GM19463 (cell line): ENCODE measurements around the gene NEDD4L.

Source experiments
- ATAC-seq: cut with Tn5 transposase; IDR thresholded peaks from one replicate; pipeline ENCODE4 v1.9.1; 2021; ENCODE audit warnings: mild to moderate bottlenecking, moderate library complexity; ENCODE audit not compliant: unreplicated experiment

Gene NEDD4L

GRCh38 chr18:58336605-58337004, 292.6 kb downstream of the NEDD4L start:
- ATAC-seq = no peak

GRCh38 chr18:58337285-58337684, 293.3 kb downstream of the NEDD4L start:
- ATAC-seq = no peak

- ATAC-seq = no peak
These were observed 293.7 kb downstream of the NEDD4L start for GRCh38 chr18:58337686-58338085.

- ATAC-seq = no peak
These were observed 294.1 kb downstream of the NEDD4L start for GRCh38 chr18:58338141-58338540.

GRCh38 chr18:58338961-58339592, 295.1 kb downstream of the NEDD4L start:
- no peak for ATAC-seq

- ATAC-seq = no peak
These were observed 295.9 kb downstream of the NEDD4L start for GRCh38 chr18:58339890-58340289.

GRCh38 chr18:58341916-58342315, 297.9 kb downstream of the NEDD4L start:
- no peak for ATAC-seq

- ATAC-seq = no peak
These were observed 300.1 kb downstream of the NEDD4L start for GRCh38 chr18:58344080-58344670.

- ATAC-seq = no peak
These were observed 300.9 kb downstream of the NEDD4L start for GRCh38 chr18:58344861-58345463.

GRCh38 chr18:58345875-58346274, 301.8 kb downstream of the NEDD4L start:
- ATAC-seq = no peak

- no peak for ATAC-seq
These were observed 303.1 kb downstream of the NEDD4L start for GRCh38 chr18:58347135-58347534.

GRCh38 chr18:58348517-58348916, 304.5 kb downstream of the NEDD4L start:
- ATAC-seq = no peak

- ATAC-seq = no peak
These were observed 304.9 kb downstream of the NEDD4L start for GRCh38 chr18:58348951-58349350.

- ATAC-seq = no peak
These were observed 305.6 kb downstream of the NEDD4L start for GRCh38 chr18:58349650-58350049.

GRCh38 chr18:58350526-58350925, 306.5 kb downstream of the NEDD4L start:
- ATAC-seq = no peak

- no peak for ATAC-seq
These were observed 307.8 kb downstream of the NEDD4L start for GRCh38 chr18:58351776-58352175.

GRCh38 chr18:58353581-58353980, 309.6 kb downstream of the NEDD4L start:
- no peak for ATAC-seq

- no peak for ATAC-seq
These were observed 310.0 kb downstream of the NEDD4L start for GRCh38 chr18:58354051-58354450.

- ATAC-seq = no peak
These were observed 310.8 kb downstream of the NEDD4L start for GRCh38 chr18:58354791-58355190.

- ATAC-seq = no peak
These were observed 311.2 kb downstream of the NEDD4L start for GRCh38 chr18:58355243-58355642.

GRCh38 chr18:58359218-58359617, 315.2 kb downstream of the NEDD4L start:
- ATAC-seq = no peak

- no peak for ATAC-seq
These were observed 315.6 kb downstream of the NEDD4L start for GRCh38 chr18:58359620-58360019.
